HCT116 (cell line): Measurements from ENCODE around the gene GALNT18. TPM values are rescaled to one million over a fixed set of nuclear protein-coding genes. Genes with fewer than 3 reads are reported as not detected.

Source experiments
- ATAC-seq: fragments of 200-7000 bp; cut with Tn5 transposase; 2 replicates; pipeline ENCODE4 v1.9.1; 2020; ENCODE audit warnings: mild to moderate bottlenecking, moderate library complexity
- BruUV-seq: library from RNA; stranded (reverse); fragments of 400-500 nt; replicated peaks from 2 replicates; lab custom pipeline; 2021; lab: Mats Ljungman, UMichigan
- CTCF ChIA-PET: fragments of 300-600 bp; sonication (Branson Sonifier 250); formaldehyde crosslinking; loops from one replicate; lab custom pipeline; 2021; ENCODE audit warnings: antibody characterized with exemption; lab: Charles Lee
- POLR2A ChIA-PET: fragments of 300-600, 350-600 bp; sonication (Branson Sonifier 250); formaldehyde crosslinking; loops from one replicate; lab custom pipeline; 2021; ENCODE audit warnings: antibody characterized with exemption; lab: Charles Lee
- RAD21 ChIA-PET, 2 experiments: fragments of 300-600 bp; sonication (Branson Sonifier 250); formaldehyde crosslinking; loops; one replicate each; lab custom pipeline; 2023; ENCODE audit warnings: low total read pairs in 2 of 2; ENCODE audit not compliant: uncharacterized antibody in 2 of 2, unreplicated experiment in 2 of 2, low non-redundant PET in 1 of 2; lab: Charles Lee
- DNase-seq: peaks from one replicate; pipeline ENCODE4 v3.0.0-alpha.2; 2010; ENCODE audit warnings: low read depth, low spot score
- H2AFZ ChIP-seq: fragments of 200-600 bp; shearing (Covaris generic), sonication (generic); 2 replicates; pipeline ENCODE4 v1.6.1; 2017; ENCODE audit warnings: low read depth, mixed run types, mixed read lengths, antibody characterized with exemption, low read length; ENCODE audit not compliant: poor library complexity, severe bottlenecking
- H3K27ac ChIP-seq: 2 replicates; pipeline ENCODE4 v1.5.1; 2012; ENCODE audit warnings: low read depth, low read length
- H3K27me3 ChIP-seq: fragments of 200-600 bp; sonication (generic); 2 replicates; pipeline ENCODE4 v1.6.1; 2016; ENCODE audit warnings: mixed run types, low read length, mixed read lengths; ENCODE audit not compliant: insufficient read depth
- H3K36me3 ChIP-seq, 2 experiments: fragments of 200-500 bp in 1 of 2; fragments of 200-600 bp in 1 of 2; sonication (Bioruptor generic) in 1 of 2; sonication (generic) in 1 of 2; 2 replicates each; pipeline versions ENCODE4 v1.5.1 to v1.6.1; 2014 to 2016; ENCODE audit warnings: low read length in 2 of 2, inconsistent platforms in 1 of 2, mixed read lengths in 1 of 2, mixed run types in 1 of 2; ENCODE audit not compliant: insufficient read depth in 2 of 2, control insufficient read depth in 1 of 2
- H3K4me1 ChIP-seq, 2 experiments: fragments of 200-600 bp in 1 of 2; sonication (generic) in 1 of 2; 2 replicates each; pipeline versions ENCODE4 v1.5.1 to v1.6.1; 2012 to 2017; ENCODE audit warnings: low read length in 2 of 2, inconsistent platforms in 1 of 2, mild to moderate bottlenecking in 1 of 2, mixed read lengths in 1 of 2, mixed run types in 1 of 2, moderate library complexity in 1 of 2; ENCODE audit not compliant: insufficient read depth in 2 of 2, control insufficient read depth in 1 of 2
- H3K4me2 ChIP-seq: fragments of 200-600 bp; sonication (generic); 2 replicates; pipeline ENCODE4 v1.6.1; 2017; ENCODE audit warnings: mixed run types, low read length, mixed read lengths
- H3K4me3 ChIP-seq, 2 experiments: fragments of 200-600 bp in 1 of 2; sonication (generic) in 1 of 2; replicated peaks in 1 of 2; 2 replicates each; pipeline ENCODE4 v1.5.1; 2011 to 2016; ENCODE audit warnings: low read length in 2 of 2, control low read depth in 1 of 2, low read depth in 1 of 2, mild to moderate bottlenecking in 1 of 2, mixed read lengths in 1 of 2, mixed run types in 1 of 2
- H3K79me2 ChIP-seq: fragments of 200-600 bp; sonication (generic); 2 replicates; pipeline ENCODE4 v1.6.1; 2017; ENCODE audit warnings: mild to moderate bottlenecking, mixed run types, low read length, moderate library complexity, mixed read lengths; ENCODE audit not compliant: insufficient read depth
- H3K9ac ChIP-seq: fragments of 200-600 bp; sonication (generic); 2 replicates; pipeline ENCODE4 v1.6.1; 2016; ENCODE audit warnings: low read length, mixed read lengths
- H3K9me2 ChIP-seq: fragments of 200-600 bp; sonication (generic), shearing (Covaris generic); 2 replicates; pipeline ENCODE4 v1.6.1; 2017; ENCODE audit warnings: mixed run types, mild to moderate bottlenecking, moderate library complexity; ENCODE audit not compliant: insufficient read depth
- H3K9me3 ChIP-seq, 2 experiments: fragments of 200-500 bp in 1 of 2; fragments of 200-600 bp in 1 of 2; sonication (Bioruptor generic) in 1 of 2; sonication (generic) in 1 of 2; 2 replicates each; pipeline ENCODE4 v1.6.1; 2014 to 2017; ENCODE audit warnings: low read length in 2 of 2, mixed read lengths in 2 of 2, inconsistent platforms in 1 of 2, low read depth in 1 of 2, mild to moderate bottlenecking in 1 of 2, mixed run types in 1 of 2, moderate library complexity in 1 of 2; ENCODE audit not compliant: control insufficient read depth in 1 of 2, insufficient read depth in 1 of 2
- H4K20me1 ChIP-seq: fragments of 200-600 bp; sonication (generic), shearing (Covaris generic); 2 replicates; pipeline ENCODE4 v1.6.1; 2017; ENCODE audit warnings: mixed run types, mild to moderate bottlenecking, moderate library complexity; ENCODE audit not compliant: insufficient read depth
- CEBPB ChIP-seq: IDR thresholded peaks from 2 replicates; pipeline ENCODE4 v1.6.1; 2012; ENCODE audit warnings: low read depth
- EGR1 ChIP-seq: IDR thresholded peaks from 2 replicates; pipeline ENCODE4 v1.6.1; 2012; ENCODE audit warnings: low read depth
- ELF1 ChIP-seq: IDR thresholded peaks from 2 replicates; pipeline ENCODE4 v1.6.1; 2012; ENCODE audit warnings: low read depth, borderline replicate concordance
- EZH2 ChIP-seq: fragments of 200-600 bp; sonication (generic); IDR thresholded peaks from 2 replicates; pipeline ENCODE4 v1.6.1; 2017; ENCODE audit warnings: antibody characterized with exemption, mixed run types
- EZH2phosphoT487 ChIP-seq: fragments of 200-600 bp; IDR thresholded peaks from 2 replicates; pipeline ENCODE4 v1.6.1; 2018; ENCODE audit warnings: antibody characterized with exemption, borderline replicate concordance
- FOSL1 ChIP-seq: IDR thresholded peaks from 2 replicates; pipeline ENCODE4 v1.6.1; 2012; ENCODE audit warnings: low read depth
- RAD21 ChIP-seq: IDR thresholded peaks from 2 replicates; pipeline ENCODE4 v1.6.1; 2012; ENCODE audit warnings: low read depth, mild to moderate bottlenecking
- SIN3A ChIP-seq: IDR thresholded peaks from 2 replicates; pipeline ENCODE4 v1.6.1; 2012; ENCODE audit warnings: low read depth
- SP1 ChIP-seq: IDR thresholded peaks from 2 replicates; pipeline ENCODE4 v1.6.1; 2012; ENCODE audit warnings: low read depth
- TCF7L2 ChIP-seq: IDR thresholded peaks from 2 replicates; pipeline ENCODE4 v1.7.0; 2011; ENCODE audit warnings: borderline replicate concordance, inconsistent platforms; ENCODE audit not compliant: insufficient read depth, insufficient read length; ENCODE audit errors: extremely low read depth
- ZFX ChIP-seq: fragments of 450-650 bp; IDR thresholded peaks from 2 replicates; pipeline ENCODE4 v1.6.1; 2017
- intact Hi-C: fragments of 100-400 bp; cut with micrococcal nuclease; formaldehyde crosslinking; loops from 2 replicates; pipeline ENCODE4 v1.10.0; 2022
- total RNA-seq: library from RNA; stranded (reverse); gene quantifications from one replicate; pipeline ENCODE4 v1.2.1, GENCODE V29; 2021; ENCODE audit not compliant: unreplicated experiment
- TF ChIP-seq, protein P1 (sequence below), 3 experiments: fragments of 200-600 bp in 1 of 3; sonication (generic) in 1 of 3; IDR thresholded peaks in 2 of 3; conservative IDR thresholded peaks in 1 of 3; 2 replicates each; pipeline ENCODE4 v1.5.1; 2012 to 2017; ENCODE audit warnings: low read depth in 2 of 3, low read length in 2 of 3, antibody characterized with exemption in 1 of 3, borderline replicate concordance in 1 of 3, control low read depth in 1 of 3, mild to moderate bottlenecking in 1 of 3, mixed read lengths in 1 of 3, mixed run types in 1 of 3, moderate library complexity in 1 of 3; ENCODE audit not compliant: insufficient read depth in 1 of 3
- TF ChIP-seq, protein P2 (sequence below): IDR thresholded peaks from 2 replicates; pipeline ENCODE4 v1.6.1; 2012; ENCODE audit warnings: low read depth

The GALNT18 gene
- total RNA-seq, 1 experiment from 2014 or later = 19.9 TPM

DNA sequence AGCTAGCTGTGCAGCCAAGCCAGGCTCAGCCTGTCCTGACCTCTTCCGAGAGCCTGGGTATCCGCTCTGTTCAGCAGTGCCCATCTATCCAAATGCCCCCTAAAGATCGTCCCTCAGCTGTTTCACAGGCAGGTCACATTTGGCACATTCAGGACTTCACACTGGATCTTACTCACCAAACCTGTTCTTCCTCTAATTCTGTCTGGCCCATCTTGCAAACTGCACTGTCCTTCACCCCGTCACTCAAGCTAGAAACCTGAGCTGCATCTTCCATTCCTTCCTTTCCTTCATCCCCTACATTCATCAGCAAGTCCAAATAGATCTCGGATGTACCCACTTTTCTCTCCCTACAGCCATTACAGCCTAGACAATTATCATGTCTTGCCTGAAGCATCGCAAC, 208.0 kb downstream of the GALNT18 start:
- Histone ChIP-seq H3K79me2 (no peaks in the 10 kb centered on the region), H3K27ac (no peak overlapping the region), H3K4me1 (peaks cover 7 to 28% of the 10 kb centered on the region in 2 experiments; a peak in 3 of 4 replicates), H2AFZ (no peak overlapping the region), H3K4me2 (no peak overlapping the region), H3K36me3 (no peaks in the 10 kb centered on the region), H3K9ac (no peak overlapping the region), H4K20me1 (no peaks in the 10 kb centered on the region), H3K9me2 (no peaks in the 10 kb centered on the region), H3K9me3 (no peaks in the 10 kb centered on the region), H3K27me3 (no peaks in the 10 kb centered on the region), H3K4me3 (no peak overlapping the region)
- no peak for ATAC-seq
- ChIA-PET POLR2A (no interaction called here), RAD21 (no interaction called here), CTCF (no interaction called here)
- BruUV-seq = no TSS peak
- intact Hi-C loops = no loop called here
- DNase-seq = no peak
- TF ChIP-seq FOSL1 (no peak), CEBPB (no peak), TCF7L2 (no peak), SIN3A (no peak), RAD21 (no peak), EZH2phosphoT487 (no peak), ZFX (no peak), EZH2 (no peak), SP1 (no peak), ELF1 (no peak), EGR1 (no peak)
- TF ChIP-seq, protein P1, sequence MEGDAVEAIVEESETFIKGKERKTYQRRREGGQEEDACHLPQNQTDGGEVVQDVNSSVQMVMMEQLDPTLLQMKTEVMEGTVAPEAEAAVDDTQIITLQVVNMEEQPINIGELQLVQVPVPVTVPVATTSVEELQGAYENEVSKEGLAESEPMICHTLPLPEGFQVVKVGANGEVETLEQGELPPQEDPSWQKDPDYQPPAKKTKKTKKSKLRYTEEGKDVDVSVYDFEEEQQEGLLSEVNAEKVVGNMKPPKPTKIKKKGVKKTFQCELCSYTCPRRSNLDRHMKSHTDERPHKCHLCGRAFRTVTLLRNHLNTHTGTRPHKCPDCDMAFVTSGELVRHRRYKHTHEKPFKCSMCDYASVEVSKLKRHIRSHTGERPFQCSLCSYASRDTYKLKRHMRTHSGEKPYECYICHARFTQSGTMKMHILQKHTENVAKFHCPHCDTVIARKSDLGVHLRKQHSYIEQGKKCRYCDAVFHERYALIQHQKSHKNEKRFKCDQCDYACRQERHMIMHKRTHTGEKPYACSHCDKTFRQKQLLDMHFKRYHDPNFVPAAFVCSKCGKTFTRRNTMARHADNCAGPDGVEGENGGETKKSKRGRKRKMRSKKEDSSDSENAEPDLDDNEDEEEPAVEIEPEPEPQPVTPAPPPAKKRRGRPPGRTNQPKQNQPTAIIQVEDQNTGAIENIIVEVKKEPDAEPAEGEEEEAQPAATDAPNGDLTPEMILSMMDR (IDR thresholded peaks at IDR 0.05 in 2 of 3, conservative IDR thresholded peaks at IDR 0.05 in 1 of 3; ENCODE audit: borderline replicate concordance in 1 of 3, insufficient read depth in 1 of 3, low read depth in 2 of 3, low read length in 2 of 3) = no peak
- TF ChIP-seq, protein P2, sequence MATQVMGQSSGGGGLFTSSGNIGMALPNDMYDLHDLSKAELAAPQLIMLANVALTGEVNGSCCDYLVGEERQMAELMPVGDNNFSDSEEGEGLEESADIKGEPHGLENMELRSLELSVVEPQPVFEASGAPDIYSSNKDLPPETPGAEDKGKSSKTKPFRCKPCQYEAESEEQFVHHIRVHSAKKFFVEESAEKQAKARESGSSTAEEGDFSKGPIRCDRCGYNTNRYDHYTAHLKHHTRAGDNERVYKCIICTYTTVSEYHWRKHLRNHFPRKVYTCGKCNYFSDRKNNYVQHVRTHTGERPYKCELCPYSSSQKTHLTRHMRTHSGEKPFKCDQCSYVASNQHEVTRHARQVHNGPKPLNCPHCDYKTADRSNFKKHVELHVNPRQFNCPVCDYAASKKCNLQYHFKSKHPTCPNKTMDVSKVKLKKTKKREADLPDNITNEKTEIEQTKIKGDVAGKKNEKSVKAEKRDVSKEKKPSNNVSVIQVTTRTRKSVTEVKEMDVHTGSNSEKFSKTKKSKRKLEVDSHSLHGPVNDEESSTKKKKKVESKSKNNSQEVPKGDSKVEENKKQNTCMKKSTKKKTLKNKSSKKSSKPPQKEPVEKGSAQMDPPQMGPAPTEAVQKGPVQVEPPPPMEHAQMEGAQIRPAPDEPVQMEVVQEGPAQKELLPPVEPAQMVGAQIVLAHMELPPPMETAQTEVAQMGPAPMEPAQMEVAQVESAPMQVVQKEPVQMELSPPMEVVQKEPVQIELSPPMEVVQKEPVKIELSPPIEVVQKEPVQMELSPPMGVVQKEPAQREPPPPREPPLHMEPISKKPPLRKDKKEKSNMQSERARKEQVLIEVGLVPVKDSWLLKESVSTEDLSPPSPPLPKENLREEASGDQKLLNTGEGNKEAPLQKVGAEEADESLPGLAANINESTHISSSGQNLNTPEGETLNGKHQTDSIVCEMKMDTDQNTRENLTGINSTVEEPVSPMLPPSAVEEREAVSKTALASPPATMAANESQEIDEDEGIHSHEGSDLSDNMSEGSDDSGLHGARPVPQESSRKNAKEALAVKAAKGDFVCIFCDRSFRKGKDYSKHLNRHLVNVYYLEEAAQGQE = no peak
